NT2/D1 (cell line): ENCODE data around the gene TLE6.

ENCODE experiments used
- DNase-seq: peaks from one replicate; pipeline ENCODE4 v3.0.0-alpha.2; 2011; ENCODE audit warnings: low read depth, low spot score
- H3K27me3 ChIP-seq: 2 replicates; pipeline ENCODE4 v1.6.0; 2011; ENCODE audit warnings: mild to moderate bottlenecking; ENCODE audit not compliant: insufficient read length, insufficient read depth
- H3K36me3 ChIP-seq: 2 replicates; pipeline ENCODE4 v1.6.1; 2011; ENCODE audit warnings: mild to moderate bottlenecking, low read length, mixed read lengths; ENCODE audit not compliant: insufficient read depth, insufficient read length
- H3K4me1 ChIP-seq: 2 replicates; pipeline ENCODE4 v1.5.1; 2011; ENCODE audit not compliant: insufficient read depth, insufficient read length
- H3K4me3 ChIP-seq: 2 replicates; pipeline ENCODE4 v1.5.1; 2011; ENCODE audit warnings: low read depth; ENCODE audit not compliant: insufficient read length
- H3K9ac ChIP-seq: 2 replicates; pipeline ENCODE4 v1.6.0; 2011; ENCODE audit warnings: low read depth; ENCODE audit not compliant: insufficient read length
- H3K9me3 ChIP-seq: 2 replicates; pipeline ENCODE4 v1.5.1; 2011; ENCODE audit warnings: mild to moderate bottlenecking, low read length; ENCODE audit not compliant: insufficient read depth
- SUZ12 ChIP-seq: IDR thresholded peaks from 2 replicates; pipeline ENCODE4 v1.6.1; 2011; ENCODE audit not compliant: insufficient read length, insufficient read depth; ENCODE audit errors: extremely low read depth
- YY1 ChIP-seq: IDR thresholded peaks from 2 replicates; pipeline ENCODE4 v1.6.1; 2011; ENCODE audit not compliant: insufficient read length, insufficient read depth
- ZNF274 ChIP-seq: IDR thresholded peaks from 2 replicates; pipeline ENCODE4 v1.6.1; 2011; ENCODE audit warnings: mild to moderate bottlenecking, low read depth, low read length

TLE6 gene

GRCh38 chr19:3024870-3025548 is 47.6 kb downstream of the TLE6 start:
- DNase-seq = no peak
- Histone ChIP-seq H3K36me3 (no peaks in the 10 kb centered on the region), H3K27me3 (peaks cover 73% of the 10 kb centered on the region), H3K9ac (peak overlapping the region; percentile 76), H3K4me3 (peak overlapping the region; percentile 25), H3K9me3 (no peaks in the 10 kb centered on the region; the same call in 1 of the 2 replicates), H3K4me1 (peaks cover 16% of the 10 kb centered on the region)
- no peak for TF ChIP-seq YY1
- TF ChIP-seq ZNF274 = no peak
- TF ChIP-seq SUZ12 = peak; percentile 68

DNA sequence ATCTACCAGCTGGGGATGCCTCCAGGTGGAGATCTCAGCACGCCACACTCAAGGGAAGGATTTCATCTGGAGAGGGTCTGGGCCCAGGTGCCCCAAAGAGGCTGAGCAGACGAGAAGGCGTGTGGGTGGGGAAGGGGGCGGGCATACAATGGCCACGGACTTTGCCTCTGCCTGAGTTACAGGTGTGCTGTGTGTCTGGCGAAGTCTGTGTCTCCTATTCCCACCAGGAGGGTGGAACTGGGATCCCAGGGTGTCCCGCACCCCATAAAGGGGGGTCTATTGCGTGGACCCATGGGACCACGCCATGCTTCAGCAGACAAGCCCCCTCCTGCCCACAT is 48.2 kb downstream of the TLE6 start:
- TF ChIP-seq ZNF274 (no peak), YY1 (no peak), SUZ12 (no peak)
- Histone ChIP-seq H3K9ac (peak overlapping the region; percentile 76), H3K4me3 (no peak overlapping the region), H3K27me3 (peaks cover 78% of the 10 kb centered on the region), H3K9me3 (no peaks in the 10 kb centered on the region; the same call in 1 of the 2 replicates), H3K36me3 (no peaks in the 10 kb centered on the region), H3K4me1 (peaks cover 16% of the 10 kb centered on the region)
- DNase-seq = no peak

GRCh38 chr19:3026768-3027167 is 49.4 kb downstream of the TLE6 start:
- TF ChIP-seq SUZ12 = no peak
- TF ChIP-seq YY1 = no peak
- no peak for TF ChIP-seq ZNF274
- Histone ChIP-seq H3K9me3 (no peaks in the 10 kb centered on the region; the same call in 1 of the 2 replicates), H3K36me3 (no peaks in the 10 kb centered on the region), H3K27me3 (peaks cover 90% of the 10 kb centered on the region), H3K4me3 (no peak overlapping the region), H3K4me1 (peaks cover 16% of the 10 kb centered on the region), H3K9ac (no peak overlapping the region)
- no peak for DNase-seq

GRCh38 chr19:3027292-3027691 is 49.9 kb downstream of the TLE6 start:
- Histone ChIP-seq H3K4me1 (peaks cover 16% of the 10 kb centered on the region), H3K4me3 (no peak overlapping the region), H3K36me3 (no peaks in the 10 kb centered on the region), H3K27me3 (peaks cover 95% of the 10 kb centered on the region), H3K9ac (no peak overlapping the region), H3K9me3 (no peaks in the 10 kb centered on the region; the same call in 1 of the 2 replicates)
- TF ChIP-seq ZNF274 (no peak), SUZ12 (no peak), YY1 (no peak)
- no peak for DNase-seq

- Histone ChIP-seq H3K4me3 (no peak overlapping the region), H3K4me1 (peaks cover 16% of the 10 kb centered on the region), H3K27me3 (peaks cover 97% of the 10 kb centered on the region), H3K9ac (no peak overlapping the region), H3K36me3 (no peaks in the 10 kb centered on the region), H3K9me3 (no peaks in the 10 kb centered on the region; the same call in 1 of the 2 replicates)
- DNase-seq = no peak
- TF ChIP-seq YY1 = no peak
- no peak for TF ChIP-seq ZNF274
- no peak for TF ChIP-seq SUZ12
Observed at GRCh38 chr19:3027981-3028304, 50.6 kb downstream of the TLE6 start.

DNA sequence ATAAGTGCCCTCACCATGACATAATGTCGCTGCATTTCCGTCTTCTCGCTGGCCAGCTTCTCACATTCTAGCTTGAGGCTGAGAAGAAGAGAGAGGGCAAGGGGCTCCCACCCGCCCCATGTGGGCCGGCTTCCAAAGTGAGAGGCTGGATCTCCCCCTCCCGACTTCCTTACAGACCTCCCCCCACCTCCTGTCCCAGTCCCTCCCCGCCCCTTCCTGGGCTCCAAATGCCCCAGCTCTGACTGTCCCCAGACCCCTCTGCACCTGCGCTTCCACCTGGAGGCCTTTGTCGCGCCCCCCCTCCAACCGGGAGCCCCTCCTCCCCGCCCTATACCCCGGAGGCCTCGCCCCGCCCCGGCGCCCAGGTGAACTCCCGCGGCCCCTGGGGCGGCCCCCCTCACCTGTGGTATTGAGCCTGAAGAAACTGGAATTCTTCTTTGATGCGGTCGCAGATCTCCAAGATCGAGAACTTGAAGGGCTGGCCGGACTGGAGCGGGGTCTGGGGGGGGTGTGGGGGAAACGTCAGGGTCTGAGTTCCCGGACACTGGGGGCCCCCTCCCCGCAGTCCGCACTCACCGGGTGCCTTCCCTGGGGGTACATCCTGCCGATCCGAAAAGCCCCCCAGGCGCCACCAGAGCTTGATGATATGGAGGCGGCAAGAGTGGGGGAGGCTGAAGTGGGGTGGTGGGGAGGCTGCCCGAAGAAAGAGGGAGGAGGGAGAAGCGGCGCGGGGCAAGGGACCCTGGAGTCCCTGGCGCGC is 51.1 kb downstream of the TLE6 start:
- H3K4me1 ChIP-seq = peaks cover 16% of the 10 kb centered on the region
- DNase-seq = no peak
- no peak overlapping the region for H3K9ac ChIP-seq
- no peak for TF ChIP-seq YY1
- TF ChIP-seq SUZ12 = peak; percentile 87
- peaks cover 96% of the 10 kb centered on the region for H3K27me3 ChIP-seq
- no peaks in the 10 kb centered on the region; the same call in 1 of the 2 replicates for H3K9me3 ChIP-seq
- H3K36me3 ChIP-seq = no peaks in the 10 kb centered on the region
- H3K4me3 ChIP-seq = peak overlapping the region; percentile 15

DNA sequence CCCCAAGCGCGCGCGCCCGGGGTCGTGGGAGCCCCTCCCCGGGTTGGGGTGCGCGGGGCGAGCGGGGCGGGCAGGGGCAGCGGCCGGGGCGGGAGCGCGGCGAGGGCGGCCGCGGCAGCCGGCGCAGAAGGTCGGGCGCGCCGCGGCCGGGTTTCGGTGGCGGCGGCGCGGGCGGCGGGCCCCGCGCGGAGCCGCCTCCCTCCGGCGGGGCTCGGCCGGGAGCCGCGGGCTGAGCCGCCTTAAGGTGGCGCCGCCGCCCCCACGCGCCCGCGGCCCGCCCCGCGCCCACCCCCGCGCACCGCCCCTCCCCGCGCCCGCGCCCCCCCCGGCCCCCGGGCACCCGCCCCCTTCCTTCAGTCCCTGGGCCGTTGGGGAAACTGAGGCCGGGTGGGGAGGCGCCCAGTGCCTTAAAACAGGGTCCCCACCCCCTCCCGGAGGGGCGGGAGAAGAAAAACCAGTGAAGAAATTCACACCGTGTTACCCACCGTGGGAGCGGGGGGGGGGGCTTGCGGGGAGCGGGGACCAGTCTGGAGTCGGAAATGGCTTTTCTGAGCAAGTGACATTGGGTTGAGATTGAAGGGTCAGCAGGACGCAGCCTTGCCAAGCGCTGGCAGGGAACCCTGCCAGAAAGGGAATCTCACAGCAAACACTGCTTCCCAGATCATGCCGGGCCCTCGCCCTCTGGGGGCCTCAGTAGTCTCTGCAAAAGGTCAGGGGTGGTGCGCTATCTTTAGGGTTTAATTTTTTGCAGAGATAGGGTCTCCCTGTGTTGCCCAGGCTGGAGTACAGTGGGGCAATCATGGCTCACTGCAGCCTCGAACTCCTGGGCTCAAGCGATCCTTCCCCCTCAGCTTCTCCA is 51.9 kb downstream of the TLE6 start, which contains the start of gene TLE2:
Gene TLE2, minus strand, starts transcription at position 216 of the 859 bp plus-strand sequence. CDS start 376 bp downstream, outside the sequence.
- H3K9ac ChIP-seq = no peak within 1 kb of the TSS

More for the DNA sequence above, 51.9 kb downstream of the TLE6 start, which contains the start of gene TLE2:
- peak within 1 kb of the TSS; percentile 15 for H3K4me3 ChIP-seq
- no peak for TF ChIP-seq ZNF274
- peak; percentile 4 for TF ChIP-seq SUZ12
- no peak for TF ChIP-seq YY1
- DNase-seq = no peak
- no peaks in the 10 kb centered on the region for H3K36me3 ChIP-seq
- H3K9me3 ChIP-seq = no peaks in the 10 kb centered on the region; the same call in 1 of the 2 replicates
- peaks cover 16% of the 10 kb centered on the region for H3K4me1 ChIP-seq
- peaks cover 96% of the 10 kb centered on the region for H3K27me3 ChIP-seq
